NT2/D1 (cell line): ENCODE measurements around the gene AQP2.

Source experiments
- DNase-seq: peaks from one replicate; pipeline ENCODE4 v3.0.0-alpha.2; 2011; ENCODE audit warnings: low read depth, low spot score
- H3K27me3 ChIP-seq: 2 replicates; pipeline ENCODE4 v1.6.0; 2011; ENCODE audit warnings: mild to moderate bottlenecking; ENCODE audit not compliant: insufficient read length, insufficient read depth
- H3K36me3 ChIP-seq: 2 replicates; pipeline ENCODE4 v1.6.1; 2011; ENCODE audit warnings: mild to moderate bottlenecking, low read length, mixed read lengths; ENCODE audit not compliant: insufficient read depth, insufficient read length
- H3K4me1 ChIP-seq: 2 replicates; pipeline ENCODE4 v1.5.1; 2011; ENCODE audit not compliant: insufficient read depth, insufficient read length
- H3K4me3 ChIP-seq: 2 replicates; pipeline ENCODE4 v1.5.1; 2011; ENCODE audit warnings: low read depth; ENCODE audit not compliant: insufficient read length
- H3K9ac ChIP-seq: 2 replicates; pipeline ENCODE4 v1.6.0; 2011; ENCODE audit warnings: low read depth; ENCODE audit not compliant: insufficient read length
- H3K9me3 ChIP-seq: 2 replicates; pipeline ENCODE4 v1.5.1; 2011; ENCODE audit warnings: mild to moderate bottlenecking, low read length; ENCODE audit not compliant: insufficient read depth
- SUZ12 ChIP-seq: IDR thresholded peaks from 2 replicates; pipeline ENCODE4 v1.6.1; 2011; ENCODE audit not compliant: insufficient read length, insufficient read depth; ENCODE audit errors: extremely low read depth
- YY1 ChIP-seq: IDR thresholded peaks from 2 replicates; pipeline ENCODE4 v1.6.1; 2011; ENCODE audit not compliant: insufficient read length, insufficient read depth
- ZNF274 ChIP-seq: IDR thresholded peaks from 2 replicates; pipeline ENCODE4 v1.6.1; 2011; ENCODE audit warnings: mild to moderate bottlenecking, low read depth, low read length

Gene AQP2

DNA sequence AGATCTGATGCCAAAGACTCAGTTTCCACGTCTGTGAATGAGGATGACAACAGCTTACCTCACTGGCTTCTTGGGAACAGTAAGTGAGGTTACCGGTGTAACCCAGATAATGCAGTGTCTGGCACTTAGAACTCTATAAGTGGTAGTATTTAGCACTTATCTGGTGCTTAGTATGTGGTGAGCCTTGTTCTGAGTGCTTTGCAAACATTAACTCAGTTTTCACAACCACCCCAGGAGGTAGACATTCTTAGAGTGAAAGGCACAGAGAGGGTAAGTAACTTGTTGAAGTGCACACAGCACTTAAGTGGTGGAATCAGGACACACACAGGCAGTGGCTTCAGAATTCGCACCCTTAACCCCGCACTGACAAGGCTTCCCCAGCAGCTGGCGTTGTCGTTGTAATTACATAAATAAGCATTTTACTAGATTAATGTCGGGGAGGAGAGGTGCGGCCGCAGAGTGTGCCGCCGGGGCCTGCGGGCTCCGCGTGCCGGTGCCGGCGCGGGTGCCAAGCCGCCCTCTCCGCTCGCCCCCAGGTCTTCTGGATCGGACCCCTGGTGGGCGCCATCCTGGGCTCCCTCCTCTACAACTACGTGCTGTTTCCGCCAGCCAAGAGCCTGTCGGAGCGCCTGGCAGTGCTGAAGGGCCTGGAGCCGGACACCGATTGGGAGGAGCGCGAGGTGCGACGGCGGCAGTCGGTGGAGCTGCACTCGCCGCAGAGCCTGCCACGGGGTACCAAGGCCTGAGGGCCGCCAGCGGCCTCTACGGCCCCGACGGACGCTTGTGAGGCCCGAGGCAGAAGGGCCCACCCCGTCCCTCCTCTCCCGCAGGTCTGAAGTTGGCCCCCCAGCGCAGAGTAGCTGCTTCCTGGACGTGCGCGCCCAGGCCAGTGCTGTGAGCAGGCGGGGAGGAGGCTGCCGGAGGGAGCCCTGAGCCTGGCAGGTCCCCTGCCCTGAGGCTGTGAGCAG is 4.6 kb downstream of the AQP2 start:
- TF ChIP-seq ZNF274: no peak
- no peak for TF ChIP-seq YY1
- TF ChIP-seq SUZ12: no peak
- Histone ChIP-seq H3K4me1 (peaks cover 14% of the 10 kb centered on the region), H3K36me3 (no peaks in the 10 kb centered on the region), H3K9ac (no peak overlapping the region), H3K9me3 (no peaks in the 10 kb centered on the region), H3K27me3 (peaks cover 32% of the 10 kb centered on the region), H3K4me3 (no peak overlapping the region)
- no peak for DNase-seq

DNA sequence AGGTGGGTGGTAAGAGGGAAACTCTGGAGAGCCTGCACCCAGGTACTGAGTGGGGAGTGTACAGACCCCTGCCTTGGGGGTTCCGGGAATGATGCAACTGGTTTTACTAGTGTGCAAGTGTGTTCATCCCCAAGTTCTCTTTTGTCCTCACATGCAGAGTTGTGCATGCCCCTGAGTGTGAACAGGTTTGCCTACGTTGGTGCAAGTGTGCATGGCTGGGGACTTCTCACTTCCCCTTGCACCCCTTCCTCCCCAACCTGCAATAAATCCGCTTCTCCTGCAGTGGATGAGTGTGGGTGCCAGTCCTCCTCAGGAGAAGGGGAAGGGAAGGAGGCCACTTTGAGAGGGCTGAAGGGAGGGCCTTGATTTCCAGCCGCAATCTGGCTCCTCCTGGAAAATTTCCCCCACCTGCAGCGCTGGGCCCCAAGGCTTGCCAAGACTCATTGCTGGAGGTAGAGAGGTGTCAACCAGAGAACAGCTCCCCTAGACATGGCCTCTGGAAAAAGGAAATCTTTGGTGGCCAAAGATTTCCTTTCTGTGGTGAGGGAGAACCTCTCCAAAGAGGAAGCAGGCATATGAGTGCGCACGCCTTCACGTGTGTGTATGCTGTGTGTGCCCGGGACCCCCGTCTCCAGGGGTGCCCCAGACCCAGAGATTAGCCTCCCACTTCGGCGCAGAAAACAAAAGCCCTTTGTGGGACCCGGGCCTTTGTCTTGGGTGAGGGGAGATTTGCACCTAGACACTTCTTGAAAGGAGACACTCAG is 5.5 kb downstream of the AQP2 start:
- peak overlapping the region; percentile 12 for H3K9ac ChIP-seq

DNA sequence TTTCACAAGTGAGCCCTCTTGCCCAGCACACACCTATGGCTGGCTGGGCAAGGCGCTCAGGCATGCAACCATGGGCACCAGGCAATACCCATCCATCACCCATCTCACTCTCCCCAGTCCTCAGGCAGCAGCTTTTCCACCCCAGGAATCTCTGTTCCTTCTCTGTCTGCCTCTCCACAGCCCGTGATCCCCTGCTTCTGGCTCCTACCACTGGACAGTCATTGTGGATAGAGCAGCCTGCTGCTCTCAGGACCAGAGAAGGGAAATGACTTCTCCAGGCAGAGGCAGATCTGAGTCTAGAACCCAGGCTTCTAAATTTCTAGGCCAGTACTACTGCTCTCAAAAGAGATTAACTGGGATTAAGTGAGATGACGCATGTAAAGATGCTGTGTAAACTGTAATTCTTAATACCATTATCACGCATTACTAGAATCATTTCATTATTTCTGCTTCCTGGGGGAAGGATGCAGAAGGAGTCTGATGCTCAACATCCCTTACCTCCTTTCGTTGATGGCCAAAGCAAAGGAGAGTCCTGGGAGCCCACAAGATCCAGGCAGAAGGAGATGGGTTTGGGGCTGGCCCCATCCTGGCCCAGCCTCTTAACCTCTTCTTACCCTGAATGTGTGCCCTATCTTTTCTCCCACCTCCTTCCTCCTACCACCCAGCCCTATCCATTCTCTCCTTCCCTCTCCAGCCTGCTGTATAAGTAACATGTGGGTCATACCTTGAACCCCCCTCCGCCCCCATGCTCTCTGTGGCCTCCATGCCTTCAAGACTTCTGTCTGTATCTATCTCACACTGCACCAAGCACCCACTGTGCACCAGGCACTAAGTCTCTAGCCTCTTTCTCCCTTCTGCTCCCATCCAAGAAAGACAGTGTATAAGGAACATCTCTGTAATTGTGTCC is 6.4 kb downstream of the AQP2 start:
- Histone ChIP-seq H3K9ac (no peak overlapping the region), H3K9me3 (no peaks in the 10 kb centered on the region), H3K4me1 (peaks cover 14% of the 10 kb centered on the region), H3K27me3 (peaks cover 48% of the 10 kb centered on the region), H3K4me3 (no peak overlapping the region), H3K36me3 (no peaks in the 10 kb centered on the region)
- no peak for DNase-seq
- TF ChIP-seq YY1 (no peak), SUZ12 (no peak), ZNF274 (no peak)

More for the DNA sequence above, 5.5 kb downstream of the AQP2 start:
- Histone ChIP-seq H3K36me3 (no peaks in the 10 kb centered on the region), H3K9me3 (no peaks in the 10 kb centered on the region), H3K4me1 (peaks cover 14% of the 10 kb centered on the region), H3K4me3 (no peak overlapping the region), H3K27me3 (peaks cover 41% of the 10 kb centered on the region)
- TF ChIP-seq SUZ12: no peak
- no peak for TF ChIP-seq ZNF274
- TF ChIP-seq YY1: no peak
- DNase-seq: no peak

DNA sequence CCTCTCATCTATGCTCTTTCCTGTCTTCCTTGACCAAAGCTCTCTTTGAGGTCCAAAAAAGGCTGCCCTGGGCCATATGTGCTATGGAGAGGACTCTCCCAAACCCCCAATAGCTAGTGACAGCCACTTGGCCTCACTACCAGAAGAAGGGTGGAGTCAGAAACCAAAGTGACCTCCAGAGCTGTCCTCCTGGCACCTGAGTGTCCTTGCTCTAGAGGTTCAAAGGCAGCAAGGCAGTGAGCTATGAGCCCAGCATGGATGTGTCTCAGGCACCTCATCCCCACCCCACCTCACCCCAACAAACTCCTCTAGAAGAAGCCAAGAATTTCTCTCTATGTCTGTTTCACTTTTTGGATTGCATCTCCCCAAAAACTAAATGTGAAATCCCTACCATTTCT is 7.0 kb downstream of the AQP2 start:
- Histone ChIP-seq H3K9me3 (no peaks in the 10 kb centered on the region), H3K9ac (no peak overlapping the region), H3K27me3 (peaks cover 54% of the 10 kb centered on the region), H3K36me3 (no peaks in the 10 kb centered on the region), H3K4me3 (no peak overlapping the region), H3K4me1 (peaks cover 14% of the 10 kb centered on the region)
- DNase-seq: no peak
- TF ChIP-seq ZNF274 (no peak), YY1 (no peak), SUZ12 (no peak)

DNA sequence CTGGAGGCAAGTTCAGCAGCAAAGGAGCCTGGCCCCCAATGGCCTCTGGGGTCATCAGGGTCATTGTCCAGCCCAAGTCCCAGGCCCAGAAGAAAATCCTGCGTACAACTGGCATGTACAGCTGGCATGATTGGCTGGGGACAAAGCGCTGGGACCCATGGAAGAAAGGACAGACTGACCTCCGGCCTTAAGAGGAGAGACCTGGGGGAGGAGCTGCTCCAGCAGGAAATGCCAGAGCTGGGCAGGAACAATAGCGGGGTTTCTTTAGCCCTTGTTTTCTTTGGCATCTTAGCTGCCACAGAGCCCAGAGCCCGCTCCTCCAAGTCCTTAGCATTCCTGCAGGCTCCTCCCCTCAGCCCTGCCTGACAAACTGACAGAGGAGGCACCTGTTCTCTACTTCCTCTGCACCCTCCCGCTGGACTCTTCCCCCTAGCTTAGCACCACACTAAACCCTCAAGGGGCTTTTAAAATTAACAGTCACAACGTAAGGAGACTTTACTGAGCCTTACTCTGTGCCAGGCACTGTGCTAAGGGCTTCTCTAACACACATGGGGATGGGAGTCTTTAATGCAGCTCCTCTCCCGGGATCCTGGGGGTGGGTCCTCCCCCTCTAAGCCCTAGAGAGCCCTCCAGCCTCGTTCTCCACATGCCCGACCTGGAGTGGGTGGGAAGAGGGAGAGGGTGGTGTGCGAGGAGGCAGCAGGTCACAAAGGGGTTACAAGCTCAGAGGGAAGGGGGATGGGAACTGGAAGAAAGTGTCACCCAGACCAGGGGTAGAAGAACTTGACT is 9.3 kb downstream of the AQP2 start:
- Histone ChIP-seq H3K9ac (no peak overlapping the region), H3K9me3 (no peaks in the 10 kb centered on the region), H3K36me3 (no peaks in the 10 kb centered on the region), H3K27me3 (peaks cover 73% of the 10 kb centered on the region), H3K4me3 (no peak overlapping the region), H3K4me1 (peaks cover 10% of the 10 kb centered on the region)
- DNase-seq: peak; percentile 61
- TF ChIP-seq YY1: no peak
- TF ChIP-seq ZNF274: no peak
- TF ChIP-seq SUZ12: no peak

DNA sequence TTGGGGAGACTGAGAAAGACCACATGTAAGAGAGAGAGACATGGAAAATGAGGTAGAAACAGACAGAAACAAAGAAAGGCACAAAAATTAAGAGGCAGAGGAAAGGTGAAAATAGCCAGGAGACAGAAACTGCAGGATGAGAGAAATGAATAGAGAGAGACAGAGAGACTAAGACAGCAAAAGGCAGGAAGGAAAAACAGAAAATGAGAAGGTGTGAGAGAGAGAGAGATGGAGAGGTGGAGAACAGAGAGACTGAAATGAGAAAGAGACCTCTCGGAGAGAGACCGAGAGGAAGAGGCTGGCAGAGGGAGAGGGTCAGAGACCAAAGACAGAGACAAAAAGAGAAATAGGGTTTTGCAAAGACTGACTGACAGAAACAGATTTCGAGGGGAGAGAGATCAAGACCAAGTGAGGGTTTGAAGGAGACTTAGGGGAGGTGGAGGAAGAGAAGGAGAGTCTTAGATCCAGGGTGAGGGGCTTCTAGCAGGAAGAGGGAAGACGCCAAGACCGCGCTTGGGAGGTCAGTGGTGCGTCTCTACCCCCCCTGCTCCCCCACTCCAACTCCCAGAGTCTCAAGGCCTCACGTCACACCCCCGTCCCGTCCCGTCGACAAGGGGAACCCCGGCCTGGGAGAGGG is 10.1 kb downstream of the AQP2 start:
- Histone ChIP-seq H3K4me1 (peaks cover 8% of the 10 kb centered on the region), H3K9ac (peak overlapping the region; percentile 57), H3K36me3 (no peaks in the 10 kb centered on the region), H3K27me3 (peaks cover 76% of the 10 kb centered on the region), H3K9me3 (no peaks in the 10 kb centered on the region), H3K4me3 (peak overlapping the region; percentile 36)
- DNase-seq: no peak
- TF ChIP-seq YY1: no peak
- TF ChIP-seq SUZ12: no peak
- no peak for TF ChIP-seq ZNF274
